HFF-Myc (cell line): Measurements from ENCODE around the gene SERPINI1.
A peak's percentile ranks its signal among the peaks of the same experiment; 100 is the strongest.

Experiments used
- DNase-seq: peaks from one replicate; pipeline ENCODE4 v3.0.0-alpha.2; 2011; ENCODE audit warnings: low read depth; ENCODE audit errors: extremely low read depth
- H3K4me3 ChIP-seq: replicated peaks from 2 replicates; pipeline ENCODE4 v1.5.1; 2011; ENCODE audit warnings: low read depth, mild to moderate bottlenecking, control low read depth, low read length
- TF ChIP-seq, protein P1 (sequence below): IDR thresholded peaks from 2 replicates; pipeline ENCODE4 v1.5.1; 2012; ENCODE audit warnings: mild to moderate bottlenecking, low read depth, low read length, control low read depth; ENCODE audit errors: missing control alignments

SERPINI1 gene, protein sequence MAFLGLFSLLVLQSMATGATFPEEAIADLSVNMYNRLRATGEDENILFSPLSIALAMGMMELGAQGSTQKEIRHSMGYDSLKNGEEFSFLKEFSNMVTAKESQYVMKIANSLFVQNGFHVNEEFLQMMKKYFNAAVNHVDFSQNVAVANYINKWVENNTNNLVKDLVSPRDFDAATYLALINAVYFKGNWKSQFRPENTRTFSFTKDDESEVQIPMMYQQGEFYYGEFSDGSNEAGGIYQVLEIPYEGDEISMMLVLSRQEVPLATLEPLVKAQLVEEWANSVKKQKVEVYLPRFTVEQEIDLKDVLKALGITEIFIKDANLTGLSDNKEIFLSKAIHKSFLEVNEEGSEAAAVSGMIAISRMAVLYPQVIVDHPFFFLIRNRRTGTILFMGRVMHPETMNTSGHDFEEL

DNA sequence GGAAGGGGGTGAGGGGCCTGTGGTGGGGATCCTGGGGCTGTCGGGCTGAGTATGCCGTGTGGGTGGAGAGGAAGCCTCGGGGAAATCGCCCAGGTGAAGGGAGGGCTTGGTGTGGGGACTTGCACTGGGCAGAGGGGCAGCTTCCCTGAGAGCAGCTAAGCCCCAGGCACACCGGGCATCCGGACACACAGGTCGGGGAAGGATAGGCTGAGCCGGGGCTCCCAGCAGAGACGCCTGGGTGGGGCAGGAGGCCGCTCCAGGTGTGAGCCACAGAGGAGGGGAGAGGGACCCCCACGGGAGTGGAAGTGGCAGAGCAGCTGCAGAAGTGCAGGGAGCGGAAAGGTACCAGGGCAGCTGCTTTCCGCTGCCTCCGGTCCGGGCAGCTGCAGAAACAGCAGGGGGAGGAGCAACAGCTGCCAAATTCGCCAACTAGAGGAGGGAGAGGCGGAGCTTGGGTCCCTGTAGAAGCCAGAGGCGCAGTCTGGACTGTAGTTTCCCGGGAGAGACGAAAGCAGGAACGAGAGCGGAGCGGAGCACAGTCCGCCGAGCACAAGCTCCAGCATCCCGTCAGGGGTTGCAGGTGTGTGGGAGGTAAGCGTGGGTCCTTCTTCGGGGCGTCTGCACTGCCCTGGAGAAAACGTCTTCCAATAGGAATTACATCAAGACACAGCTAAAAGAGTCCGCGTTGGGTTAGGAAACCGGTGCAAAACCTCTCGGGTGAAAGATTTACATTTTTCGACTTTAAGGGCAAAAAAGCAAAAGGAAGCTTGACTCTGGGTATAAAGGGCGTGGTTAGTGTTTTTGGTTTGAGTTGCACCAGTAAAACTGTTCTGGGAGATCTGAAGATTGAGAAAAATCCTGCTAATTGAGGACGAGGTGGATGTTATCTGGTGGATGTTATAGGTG, at the start of gene SERPINI1:
Gene SERPINI1 (plus strand): TSS at position 489 of the 906 bp plus-strand sequence. CDS start 53,408 bp downstream, outside the sequence.
- peak within 1 kb of the TSS; percentile 79 for H3K4me3 ChIP-seq
- TF ChIP-seq, protein P1, sequence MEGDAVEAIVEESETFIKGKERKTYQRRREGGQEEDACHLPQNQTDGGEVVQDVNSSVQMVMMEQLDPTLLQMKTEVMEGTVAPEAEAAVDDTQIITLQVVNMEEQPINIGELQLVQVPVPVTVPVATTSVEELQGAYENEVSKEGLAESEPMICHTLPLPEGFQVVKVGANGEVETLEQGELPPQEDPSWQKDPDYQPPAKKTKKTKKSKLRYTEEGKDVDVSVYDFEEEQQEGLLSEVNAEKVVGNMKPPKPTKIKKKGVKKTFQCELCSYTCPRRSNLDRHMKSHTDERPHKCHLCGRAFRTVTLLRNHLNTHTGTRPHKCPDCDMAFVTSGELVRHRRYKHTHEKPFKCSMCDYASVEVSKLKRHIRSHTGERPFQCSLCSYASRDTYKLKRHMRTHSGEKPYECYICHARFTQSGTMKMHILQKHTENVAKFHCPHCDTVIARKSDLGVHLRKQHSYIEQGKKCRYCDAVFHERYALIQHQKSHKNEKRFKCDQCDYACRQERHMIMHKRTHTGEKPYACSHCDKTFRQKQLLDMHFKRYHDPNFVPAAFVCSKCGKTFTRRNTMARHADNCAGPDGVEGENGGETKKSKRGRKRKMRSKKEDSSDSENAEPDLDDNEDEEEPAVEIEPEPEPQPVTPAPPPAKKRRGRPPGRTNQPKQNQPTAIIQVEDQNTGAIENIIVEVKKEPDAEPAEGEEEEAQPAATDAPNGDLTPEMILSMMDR, result no peak
- peak; percentile 72 for DNase-seq

DNA sequence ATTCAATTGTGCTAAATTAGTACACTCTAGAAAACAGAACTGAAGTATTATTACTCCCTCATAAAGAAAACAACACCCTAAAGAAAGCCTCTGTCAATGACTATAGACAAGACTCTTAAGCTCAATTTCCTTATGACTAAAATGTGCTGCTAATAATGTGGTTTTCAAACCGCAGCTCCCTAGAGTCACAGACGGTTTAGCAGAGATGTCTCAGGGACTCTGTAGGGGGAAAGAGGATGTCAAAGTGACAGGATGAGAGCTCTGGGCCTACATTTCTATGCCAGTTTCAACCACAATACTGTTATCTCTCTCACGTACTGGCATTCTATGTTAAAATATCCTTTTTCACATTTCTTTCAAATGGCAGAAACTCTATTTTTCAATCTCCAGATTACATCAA, 44.2 kb upstream of the SERPINI1 start:
- TF ChIP-seq, protein P1, result no peak
- H3K4me3 ChIP-seq, result no peak overlapping the region
- DNase-seq, result no peak

DNA sequence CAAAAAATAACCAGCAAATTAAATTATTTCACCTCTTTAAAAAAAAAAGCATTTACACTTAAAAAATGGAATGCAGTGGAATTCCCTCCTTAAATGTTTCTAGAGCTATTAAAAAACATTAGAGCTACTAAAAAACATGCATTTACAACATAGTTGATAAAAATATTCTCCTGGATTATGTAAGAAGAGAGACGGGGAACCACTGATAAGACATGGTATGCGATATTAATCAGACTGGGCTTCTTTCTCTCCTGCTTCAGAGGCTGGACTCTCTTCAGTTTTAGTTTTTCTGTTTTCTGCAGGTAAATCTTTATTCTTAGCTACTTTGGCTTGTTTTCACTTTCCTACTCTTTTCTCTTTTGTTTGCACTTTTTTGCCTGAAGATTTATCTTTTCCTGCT, 41.4 kb upstream of the SERPINI1 start:
- no peak for DNase-seq
- no peak overlapping the region for H3K4me3 ChIP-seq
- TF ChIP-seq, protein P1, result no peak

DNA sequence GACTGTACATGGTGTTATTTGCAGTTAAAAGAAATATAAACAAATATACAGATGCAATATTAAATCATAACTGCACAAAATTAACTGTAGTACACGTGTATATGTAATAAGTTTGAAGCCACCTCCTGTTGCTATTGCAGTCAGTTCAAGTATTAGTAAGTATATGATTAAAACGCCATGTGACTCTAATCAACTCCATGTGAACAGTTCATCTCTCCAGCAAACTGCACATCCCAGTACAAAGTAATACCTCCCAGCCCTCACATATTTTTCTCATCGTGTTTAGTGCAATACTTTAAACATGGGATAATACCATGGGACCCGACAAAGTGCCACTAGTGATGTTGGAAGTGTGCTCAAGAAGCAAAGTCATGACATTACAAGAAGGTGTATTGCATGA, 35.5 kb upstream of the SERPINI1 start:
- TF ChIP-seq, protein P1, result no peak
- no peak overlapping the region for H3K4me3 ChIP-seq
- peak; percentile 17 for DNase-seq

DNA sequence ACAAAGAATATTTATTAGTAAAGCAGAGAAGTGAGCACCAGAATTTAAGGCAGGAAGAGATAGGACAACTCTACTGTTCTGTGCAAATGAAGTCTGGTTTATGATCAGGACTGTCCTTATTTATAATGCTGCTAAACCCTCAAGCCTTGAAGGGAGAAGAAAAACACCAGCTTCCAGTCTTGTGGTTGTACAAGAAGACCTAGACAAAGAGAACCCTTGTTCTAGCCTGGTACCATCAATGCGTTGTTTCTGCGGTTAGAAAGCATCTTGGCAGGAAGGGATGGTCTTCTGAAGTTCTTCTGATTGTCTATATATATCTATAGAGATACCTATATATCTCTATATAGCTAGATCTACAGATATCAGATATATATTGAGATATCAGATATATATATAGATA, 34.6 kb upstream of the SERPINI1 start:
- DNase-seq, result no peak
- TF ChIP-seq, protein P1, result no peak
- H3K4me3 ChIP-seq, result no peak overlapping the region

DNA sequence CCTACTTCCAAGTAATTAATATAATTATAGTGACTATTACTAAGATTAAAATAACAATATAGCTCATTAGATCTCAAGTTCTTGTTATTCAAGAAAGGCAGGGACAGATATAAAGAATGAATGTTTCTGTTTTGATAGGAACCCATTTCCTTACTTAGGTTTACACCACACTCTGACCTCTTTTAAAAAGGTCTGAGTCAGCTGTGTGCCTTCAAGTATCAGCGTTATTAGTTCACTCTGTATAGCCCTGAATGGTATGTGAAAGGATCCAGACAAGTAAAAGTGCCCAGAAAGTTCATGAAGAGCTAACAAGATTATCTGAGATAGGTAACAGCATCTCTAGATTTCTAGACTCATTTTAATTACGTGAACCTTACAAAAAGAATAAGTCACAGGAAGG, 29.7 kb upstream of the SERPINI1 start:
- H3K4me3 ChIP-seq, result no peak overlapping the region
- TF ChIP-seq, protein P1, result no peak
- no peak for DNase-seq
